ENCODE measurements around the gene CRYBB1.

The CRYBB1 gene

GRCh38 chr22:26586556-26587325 is 31.1 kb downstream of the CRYBB1 start:
- peak; percentile 32 to 45 for DNase-seq
- TF ChIP-seq POLR2A (IDR thresholded peaks at IDR 0.05; ENCODE audit: low read length) (peak; percentile 40), GATA1 (IDR thresholded peaks at IDR 0.05; ENCODE audit: low read depth, low read length) (no peak)

GRCh38 chr22:26585104-26585790 is 32.6 kb downstream of the CRYBB1 start:
- DNase-seq = peak; percentile 94 to 95
- TF ChIP-seq GATA1 (IDR thresholded peaks at IDR 0.05; ENCODE audit: low read depth, low read length) (no peak), POLR2A (IDR thresholded peaks at IDR 0.05; ENCODE audit: low read length) (peak; percentile 59)

GRCh38 chr22:26584010-26584409 is 33.8 kb downstream of the CRYBB1 start:
- TF ChIP-seq POLR2A (IDR thresholded peaks at IDR 0.05; ENCODE audit: low read length) (no peak), GATA1 (IDR thresholded peaks at IDR 0.05; ENCODE audit: low read depth, low read length) (no peak)

GRCh38 chr22:26581633-26582168 is 36.1 kb downstream of the CRYBB1 start:
- TF ChIP-seq GATA1 (IDR thresholded peaks at IDR 0.05; ENCODE audit: low read depth, low read length) (no peak), POLR2A (IDR thresholded peaks at IDR 0.05; ENCODE audit: low read length) (no peak)
- peak; percentile 26 to 63 for DNase-seq

More at GRCh38 chr22:26584010-26584409, 33.8 kb downstream of the CRYBB1 start:
- no peak for DNase-seq

GRCh38 chr22:26581026-26581425 is 36.8 kb downstream of the CRYBB1 start:
- DNase-seq = no peak
- no peak for TF ChIP-seq GATA1 (IDR thresholded peaks at IDR 0.05; ENCODE audit: low read depth, low read length)
- TF ChIP-seq POLR2A (IDR thresholded peaks at IDR 0.05; ENCODE audit: low read length) = no peak

GRCh38 chr22:26580240-26580962 is 37.4 kb downstream of the CRYBB1 start:
- no peak for TF ChIP-seq POLR2A (IDR thresholded peaks at IDR 0.05; ENCODE audit: low read length)
- no peak for TF ChIP-seq GATA1 (IDR thresholded peaks at IDR 0.05; ENCODE audit: low read depth, low read length)
- no peak for DNase-seq

GRCh38 chr22:26579331-26579886 is 38.4 kb downstream of the CRYBB1 start:
- DNase-seq = peak; percentile 16 to 36
- TF ChIP-seq POLR2A (IDR thresholded peaks at IDR 0.05; ENCODE audit: low read length) (no peak), GATA1 (IDR thresholded peaks at IDR 0.05; ENCODE audit: low read depth, low read length) (no peak)

- TF ChIP-seq GATA1 (IDR thresholded peaks at IDR 0.05; ENCODE audit: low read depth, low read length) (no peak), POLR2A (IDR thresholded peaks at IDR 0.05; ENCODE audit: low read length) (no peak)
- DNase-seq = no peak
Measured at GRCh38 chr22:26577081-26577480, 40.7 kb downstream of the CRYBB1 start.

- no peak for DNase-seq
- TF ChIP-seq GATA1 (IDR thresholded peaks at IDR 0.05; ENCODE audit: low read depth, low read length) (no peak), POLR2A (IDR thresholded peaks at IDR 0.05; ENCODE audit: low read length) (no peak)
Measured at GRCh38 chr22:26576026-26576680, 41.7 kb downstream of the CRYBB1 start.

- TF ChIP-seq GATA1 (IDR thresholded peaks at IDR 0.05; ENCODE audit: low read depth, low read length) (no peak), POLR2A (IDR thresholded peaks at IDR 0.05; ENCODE audit: low read length) (no peak)
- DNase-seq = no peak
Measured at GRCh38 chr22:26574001-26574723, 43.7 kb downstream of the CRYBB1 start.

- TF ChIP-seq GATA1 (IDR thresholded peaks at IDR 0.05; ENCODE audit: low read depth, low read length) (no peak), POLR2A (IDR thresholded peaks at IDR 0.05; ENCODE audit: low read length) (no peak)
Measured at GRCh38 chr22:26573026-26573662, 44.7 kb downstream of the CRYBB1 start.

More at GRCh38 chr22:26573026-26573662, 44.7 kb downstream of the CRYBB1 start:
- peak; percentile 85 to 86 for DNase-seq

All from erythroblast (primary cell).